ENCODE results near the gene NCBP3.

DNA sequence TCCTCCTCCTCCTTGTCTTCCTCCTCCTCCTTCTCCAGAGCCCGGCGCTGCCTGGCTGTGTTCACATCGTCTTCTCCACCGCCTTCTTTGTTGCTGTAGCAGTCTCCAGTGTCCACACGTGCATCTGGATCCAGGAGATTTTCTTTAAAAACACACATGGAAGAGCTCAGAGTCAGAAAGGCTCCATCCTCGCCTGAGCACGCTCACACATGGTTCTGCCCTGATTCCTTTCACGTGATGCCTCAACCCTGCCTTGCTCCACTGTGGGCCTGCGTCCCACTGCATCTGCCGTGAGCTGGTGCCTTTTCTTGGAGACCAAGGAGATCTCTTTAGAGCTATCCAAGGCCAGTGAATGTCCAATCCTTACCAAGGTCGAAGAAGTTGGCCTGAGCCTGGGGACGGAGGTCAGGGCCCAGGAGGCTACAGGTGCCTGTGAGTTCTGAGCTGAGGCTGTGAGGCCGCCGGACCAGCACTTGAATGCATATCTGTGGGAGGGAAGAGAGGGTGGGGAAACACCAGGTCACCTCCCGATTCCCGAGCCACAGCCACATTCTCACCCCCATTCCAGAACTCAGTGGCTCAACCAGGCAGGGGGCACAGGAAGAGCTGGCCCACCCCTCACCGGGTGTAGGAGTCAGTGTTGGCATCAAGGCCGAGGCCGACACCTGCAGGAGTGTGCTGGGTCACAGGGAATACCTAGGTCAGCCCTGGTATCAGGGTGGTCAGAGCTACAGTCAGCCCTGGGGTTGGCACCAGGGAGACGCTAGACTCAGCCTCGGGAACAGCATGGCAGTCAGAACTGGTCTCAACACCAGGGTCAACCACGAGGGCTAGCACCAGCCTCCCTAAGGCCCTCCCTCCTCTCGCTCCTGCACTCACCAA is 84.8 kb downstream of the NCBP3 start:
- no peak for TF ChIP-seq CTCF (IDR thresholded peaks at IDR 0.05)
- TF ChIP-seq ZFX (IDR thresholded peaks at IDR 0.05; ENCODE audit: borderline replicate concordance), result no peak

Measured in 22Rv1 (cell line).